AG08395 (cell line): ENCODE results near the gene KLK13.

Source experiments
- DNase-seq: peaks from one replicate; pipeline ENCODE4 v3.0.0; 2012; ENCODE audit warnings: mixed read lengths, low spot score

KLK13 gene

GRCh38 chr19:51091895-51092873 lies 27.3 kb upstream of the KLK13 start:
- no peak for DNase-seq

DNA sequence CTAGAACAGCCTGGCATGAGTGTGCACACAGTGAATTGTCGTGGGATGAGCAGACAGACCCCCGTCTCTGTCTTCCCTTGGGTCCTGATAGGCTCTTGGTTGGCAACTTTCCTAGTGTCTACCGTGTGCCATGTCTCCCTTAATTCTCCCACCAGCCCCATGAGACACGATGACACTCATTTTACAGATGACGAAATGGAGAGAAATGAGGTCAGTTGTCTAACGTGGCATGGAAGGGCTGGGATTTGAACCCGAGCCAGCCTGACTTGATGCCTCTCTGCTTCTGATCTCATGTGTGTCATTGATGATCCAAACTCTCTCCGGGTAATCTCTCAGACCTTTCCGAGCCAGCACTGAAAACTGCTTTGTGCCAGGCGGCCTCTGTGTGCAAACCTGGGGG lies 26.2 kb upstream of the KLK13 start:
- DNase-seq: no peak

DNA sequence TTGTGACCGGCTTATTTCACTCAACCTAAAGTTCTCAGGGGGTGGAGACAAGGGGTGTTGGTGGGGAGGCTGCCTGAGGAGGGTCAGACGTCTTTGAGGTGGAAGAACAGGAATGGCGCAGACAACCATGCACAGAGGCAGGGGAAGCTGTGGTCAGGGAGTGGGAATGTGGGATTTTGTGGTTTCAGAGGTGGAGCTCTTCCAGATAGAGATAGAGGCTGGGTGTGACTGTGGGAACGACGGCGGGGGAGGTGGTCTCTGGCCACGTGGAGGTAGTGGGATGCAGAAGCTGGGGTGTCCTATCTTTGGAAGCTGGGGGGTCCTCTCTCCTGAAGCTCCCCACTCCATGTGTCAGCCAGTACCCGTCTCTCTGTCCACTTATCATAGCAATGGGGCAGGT lies 25.6 kb upstream of the KLK13 start:
- no peak for DNase-seq

- no peak for DNase-seq
These were observed 24.9 kb upstream of the KLK13 start for GRCh38 chr19:51089786-51090185.

DNA sequence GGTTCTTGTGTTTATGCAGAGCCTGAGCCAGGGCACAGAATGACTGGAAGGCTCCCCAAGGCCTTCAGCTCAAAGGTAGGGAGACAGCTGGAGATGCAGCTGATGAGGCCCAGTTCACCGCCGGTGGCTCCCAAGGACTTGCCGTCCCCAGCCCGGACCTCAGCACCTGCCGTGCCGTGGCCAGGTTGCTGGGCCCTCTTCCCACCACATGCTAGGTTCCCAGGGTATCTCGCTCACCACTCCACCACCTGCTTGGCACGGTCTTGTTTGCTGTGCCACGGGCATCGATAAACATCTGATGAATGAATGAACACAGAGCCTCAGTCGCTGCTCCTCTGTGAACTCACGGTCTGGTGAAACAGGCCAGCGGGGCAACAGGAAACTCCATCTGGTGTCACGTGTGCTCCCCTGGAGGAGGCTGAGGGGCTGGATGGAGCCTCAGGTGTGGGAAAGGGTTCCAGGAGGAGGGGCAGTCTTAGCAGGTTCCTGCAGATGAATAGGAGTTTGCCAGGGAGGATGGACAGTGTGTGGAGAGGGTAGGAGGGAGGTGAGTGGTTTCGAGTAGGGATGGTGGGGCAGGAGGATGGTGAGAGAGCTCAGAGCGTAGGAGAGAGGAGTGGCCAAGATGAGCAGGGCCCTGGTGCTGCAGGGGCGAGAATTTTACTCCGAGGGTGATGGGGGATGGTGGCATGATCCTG lies 21.4 kb upstream of the KLK13 start:
- no peak for DNase-seq

DNA sequence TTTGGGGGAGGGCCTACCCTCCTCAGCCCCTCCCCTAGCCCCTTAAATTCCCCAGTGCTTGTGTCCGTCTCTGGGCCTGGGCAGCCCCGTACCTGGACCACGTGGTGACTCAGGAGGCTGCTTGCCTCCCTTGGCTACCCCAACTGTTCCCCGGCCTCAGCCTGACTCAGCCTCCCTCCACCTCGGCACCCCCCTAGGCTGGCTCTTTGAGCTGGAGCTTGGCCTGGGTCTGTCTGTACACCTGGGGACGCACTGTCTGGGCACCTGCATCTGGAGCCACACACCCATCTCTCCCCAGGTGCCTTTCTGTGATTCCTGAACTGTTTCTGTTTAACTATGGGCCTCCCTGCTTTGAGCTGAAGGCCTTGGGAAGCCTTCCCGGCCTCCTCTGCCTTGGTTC lies 19.6 kb upstream of the KLK13 start:
- no peak for DNase-seq

DNA sequence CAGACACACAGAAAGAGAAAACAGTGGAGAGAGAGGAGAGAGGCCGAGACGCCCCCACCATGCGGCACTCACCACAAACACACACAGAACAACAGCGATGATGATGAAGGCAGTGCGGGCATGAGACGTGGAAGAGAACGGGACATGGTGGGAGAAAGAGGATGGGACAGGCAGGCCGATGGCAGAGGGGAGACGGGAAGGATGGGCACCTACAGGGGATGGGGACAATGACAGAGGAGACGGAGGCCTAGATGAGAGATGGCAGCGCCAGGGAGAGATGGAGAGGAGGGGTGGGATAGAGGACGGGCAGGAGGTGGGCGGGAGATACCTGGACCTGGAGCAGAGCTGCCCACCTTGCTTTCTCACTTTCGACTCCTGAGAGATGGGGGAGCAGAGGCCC lies 18.9 kb upstream of the KLK13 start:
- no peak for DNase-seq

- DNase-seq: no peak
These were observed 18.3 kb upstream of the KLK13 start for GRCh38 chr19:51083181-51083580.

- DNase-seq: no peak
These were observed 17.7 kb upstream of the KLK13 start, which contains the start of gene KLK14 for GRCh38 chr19:51082611-51083010. Gene KLK14 (minus strand): TSS chr19:51082887. CDS start chr19:51082614, 273 bp downstream.

DNA sequence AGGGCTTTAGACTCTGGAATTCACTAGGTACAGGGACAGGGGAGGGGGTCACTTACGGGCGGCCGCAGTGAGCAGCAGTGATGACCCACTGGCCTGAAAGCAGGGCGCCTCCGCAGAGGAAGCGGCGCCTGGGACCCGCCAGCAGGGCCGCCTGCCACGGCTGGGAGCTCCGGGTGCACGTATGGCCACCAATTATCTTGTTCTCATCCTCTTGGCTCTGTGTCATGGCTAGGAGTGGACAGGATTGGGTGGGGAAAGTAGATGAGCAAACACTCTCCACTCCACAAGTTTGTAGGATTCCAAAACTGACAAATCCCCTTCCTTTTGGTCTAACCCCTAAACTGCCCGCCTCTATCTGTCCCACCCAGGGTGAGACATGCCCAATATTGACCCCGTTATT lies 16.6 kb upstream of the KLK13 start:
- no peak for DNase-seq

DNA sequence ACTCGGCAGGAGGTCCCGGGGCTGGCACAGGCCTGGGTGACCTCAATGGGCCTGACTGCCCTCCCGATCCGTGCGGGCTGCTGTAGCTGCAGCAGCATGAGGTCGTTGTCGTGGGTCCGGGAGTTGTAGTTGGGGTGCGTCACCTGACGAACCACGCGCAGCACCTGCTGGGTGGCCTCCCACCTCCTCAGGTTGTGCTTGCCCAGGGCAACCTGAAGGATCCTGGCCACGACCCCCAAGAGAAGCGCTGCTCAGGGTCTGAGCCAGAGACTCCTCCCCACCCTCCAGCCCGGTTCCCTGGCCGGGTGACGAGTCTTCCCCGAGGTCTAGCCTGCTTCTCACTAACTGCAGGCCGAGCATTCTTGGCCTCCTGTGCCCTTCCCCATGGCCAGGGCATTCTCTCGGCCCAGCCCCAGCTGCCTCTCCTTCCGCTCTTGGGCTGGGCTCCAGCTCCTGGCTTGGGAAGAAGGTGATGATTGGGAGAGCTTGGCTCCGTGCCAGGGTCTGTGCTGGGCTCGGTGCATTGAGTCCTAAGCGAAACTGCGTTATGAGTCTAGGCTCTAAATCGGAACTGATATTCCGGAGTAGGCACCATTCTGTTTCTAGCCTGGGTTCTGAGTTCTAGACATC lies 14.7 kb upstream of the KLK13 start:
- no peak for DNase-seq

GRCh38 chr19:51078731-51079130 lies 13.8 kb upstream of the KLK13 start:
- DNase-seq: no peak

- no peak for DNase-seq
These were observed 13.2 kb upstream of the KLK13 start for GRCh38 chr19:51078104-51078503.

- DNase-seq: no peak
These were observed 11.8 kb upstream of the KLK13 start for GRCh38 chr19:51076631-51077213.

DNA sequence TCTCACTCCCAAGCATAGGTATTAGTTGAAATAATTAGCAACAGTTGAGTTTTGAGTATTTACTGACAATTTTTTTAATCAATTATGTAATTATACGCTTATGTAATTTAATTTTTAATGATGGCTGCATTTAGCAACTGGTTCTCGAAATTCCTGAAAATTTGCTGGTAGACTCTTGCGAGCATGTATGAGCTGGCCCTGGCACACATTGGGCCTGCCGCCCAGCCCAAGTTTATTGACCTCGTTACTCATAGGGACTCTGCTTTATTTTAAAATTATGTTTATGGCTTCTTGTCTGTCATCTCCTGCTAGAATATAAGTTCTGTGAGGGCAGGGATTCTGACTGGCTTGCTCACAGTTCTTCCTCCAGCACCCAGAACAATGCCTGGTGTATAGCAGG lies 11.1 kb upstream of the KLK13 start:
- DNase-seq: no peak

DNA sequence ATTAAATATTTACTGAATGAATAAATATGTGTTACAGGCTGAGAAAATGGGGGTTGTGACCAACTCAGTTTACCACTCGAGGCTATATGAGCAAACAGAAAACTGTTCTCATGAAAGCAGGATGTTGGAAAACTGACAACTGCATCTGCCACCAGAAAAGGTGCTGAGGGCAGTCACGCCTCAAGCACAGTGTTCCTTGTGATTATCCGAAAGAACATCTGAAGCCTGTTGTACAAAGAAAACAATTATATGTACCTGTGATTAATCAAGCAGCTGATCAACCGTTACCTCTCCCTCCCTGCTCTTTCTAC lies 6.2 kb upstream of the KLK13 start:
- DNase-seq: no peak

GRCh38 chr19:51070334-51071094 lies 5.6 kb upstream of the KLK13 start:
- no peak for DNase-seq

- no peak for DNase-seq
These were observed 1.7 kb upstream of the KLK13 start for GRCh38 chr19:51066393-51067186.

DNA sequence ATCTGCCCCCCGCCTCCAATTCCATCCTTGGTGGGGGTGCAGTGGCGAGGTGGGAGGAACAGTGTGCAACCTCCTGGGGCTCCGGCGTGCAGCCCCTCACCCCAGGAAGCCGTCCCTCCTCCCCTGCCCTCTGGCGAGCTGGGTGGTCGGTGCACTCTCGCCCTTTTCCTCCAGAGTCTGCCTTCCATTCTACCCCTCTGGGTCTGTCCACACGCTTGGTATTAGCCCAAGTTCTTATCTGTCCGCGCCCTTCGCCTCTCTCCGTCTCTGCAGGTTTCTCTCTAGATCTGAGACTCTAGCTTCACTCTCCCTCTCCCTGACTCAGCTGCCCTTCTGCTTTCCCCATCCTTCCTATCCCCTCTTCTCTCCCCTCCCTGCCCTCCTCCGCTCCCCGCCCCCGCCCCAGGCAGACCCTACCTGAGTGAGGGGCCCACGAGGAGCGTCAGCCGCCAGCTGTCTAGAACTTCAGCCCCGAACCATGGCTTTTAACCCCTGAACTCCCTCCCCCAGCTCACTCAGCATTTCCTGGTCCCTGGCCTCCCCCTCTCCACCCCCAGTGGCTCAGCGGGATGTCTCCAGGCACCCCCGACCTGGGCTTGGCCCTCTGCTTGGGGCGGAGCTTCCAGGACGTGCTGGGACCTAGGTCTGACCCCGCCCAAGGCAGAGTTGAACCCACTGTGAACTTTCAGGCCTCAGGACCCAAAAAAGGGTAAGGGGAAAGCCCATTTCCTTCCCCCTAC lies 499 bp upstream of the KLK13 start:
- no peak for DNase-seq

DNA sequence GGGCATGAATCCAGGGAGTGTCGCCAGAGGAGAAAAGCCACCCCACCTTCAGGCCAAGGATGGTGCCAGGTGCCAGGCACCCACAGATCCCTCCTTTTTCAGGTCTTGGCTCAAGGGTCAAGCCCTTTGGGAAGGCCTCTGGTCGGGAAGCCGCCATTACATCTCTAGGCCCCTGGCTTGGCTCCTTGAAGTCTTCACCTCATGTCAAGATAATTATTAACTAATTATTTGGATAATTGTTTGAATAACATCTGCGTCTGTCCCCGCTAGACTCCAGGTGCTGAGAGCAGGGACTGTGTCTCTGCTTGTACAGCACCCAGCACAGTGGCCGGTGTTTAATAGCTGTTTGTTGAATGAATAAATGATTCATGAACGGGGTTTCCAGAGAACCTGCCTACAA lies 1.2 kb downstream of the KLK13 start:
- no peak for DNase-seq
